NCI-H1105 (cell line): ENCODE data around the gene MED27.
A peak's percentile ranks its signal among the peaks of the same experiment; 100 is the strongest.

Source experiments
- DNase-seq: peaks from one replicate; lab custom pipeline; 2025; lab: John Stamatoyannopoulos, UW

Gene MED27, protein sequence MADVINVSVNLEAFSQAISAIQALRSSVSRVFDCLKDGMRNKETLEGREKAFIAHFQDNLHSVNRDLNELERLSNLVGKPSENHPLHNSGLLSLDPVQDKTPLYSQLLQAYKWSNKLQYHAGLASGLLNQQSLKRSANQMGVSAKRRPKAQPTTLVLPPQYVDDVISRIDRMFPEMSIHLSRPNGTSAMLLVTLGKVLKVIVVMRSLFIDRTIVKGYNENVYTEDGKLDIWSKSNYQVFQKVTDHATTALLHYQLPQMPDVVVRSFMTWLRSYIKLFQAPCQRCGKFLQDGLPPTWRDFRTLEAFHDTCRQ

DNA sequence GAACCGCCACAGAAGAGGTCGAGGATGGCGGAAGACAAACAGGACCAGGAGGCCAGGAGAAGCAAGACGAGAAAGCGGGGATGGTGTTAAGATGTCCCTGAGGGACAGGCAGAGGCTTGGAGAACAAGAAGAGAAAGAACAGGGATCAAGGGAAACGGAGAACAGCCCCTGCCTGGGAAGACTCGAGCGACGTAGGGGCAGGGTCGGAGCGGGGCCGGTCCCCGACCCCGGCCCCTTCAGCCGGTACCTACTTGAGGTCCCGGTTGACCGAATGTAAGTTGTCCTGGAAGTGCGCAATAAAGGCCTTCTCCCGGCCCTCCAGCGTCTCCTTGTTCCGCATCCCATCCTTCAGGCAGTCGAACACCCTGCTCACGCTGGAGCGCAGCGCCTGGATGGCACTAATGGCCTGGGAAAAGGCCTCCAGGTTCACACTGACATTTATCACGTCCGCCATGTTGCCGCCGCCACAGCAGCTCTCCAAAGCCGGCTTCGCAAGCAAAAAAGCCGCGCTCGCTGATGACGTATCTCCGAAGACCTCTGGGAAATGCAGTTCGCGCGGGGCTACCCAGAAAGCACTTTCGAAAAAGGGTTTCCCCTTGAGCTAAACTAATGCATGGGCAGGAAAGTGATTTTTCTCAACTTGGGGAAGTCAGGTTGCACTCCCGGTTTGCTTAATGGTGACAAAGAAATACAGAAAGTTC, at the start of gene MED27:
MED27 (minus strand) TSS at position 477 of the 701 bp plus-strand sequence; CDS start at position 454, 23 bp downstream.
- peak; percentile 91 for DNase-seq

DNA sequence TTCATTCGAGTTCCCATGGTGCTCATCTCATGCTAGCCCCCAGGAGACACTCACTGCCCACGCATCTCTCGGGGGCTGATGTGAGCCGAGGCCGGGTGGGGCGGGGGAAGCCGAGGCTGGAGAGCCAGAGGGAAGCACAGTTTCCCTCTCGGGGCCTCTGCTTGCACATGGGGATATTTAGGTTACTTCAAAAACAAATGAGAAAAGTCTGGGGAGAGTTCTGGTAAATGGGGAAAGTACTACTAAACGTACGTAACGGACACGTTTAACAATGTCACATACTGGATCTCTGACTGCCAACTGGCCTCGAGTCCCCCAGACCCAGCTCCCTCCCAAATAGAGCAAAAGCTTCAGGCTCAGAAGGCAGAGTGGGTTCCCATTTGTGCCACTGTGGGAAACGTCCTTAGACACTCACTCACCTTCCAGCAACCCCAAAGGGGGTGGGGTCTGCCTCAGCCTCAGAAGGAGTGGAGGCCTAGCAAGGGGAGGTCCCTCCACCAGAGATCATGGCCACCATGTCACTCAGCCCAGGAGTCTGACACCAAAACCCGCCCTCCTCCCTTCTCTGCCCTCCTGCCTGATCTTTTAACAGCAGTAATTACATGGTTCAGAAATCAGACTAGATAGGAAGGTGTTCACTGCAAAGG, 48.3 kb upstream of the MED27 start:
- no peak for DNase-seq

- no peak for DNase-seq
Observed at GRCh38 chr9:132126680-132127236, 47.1 kb upstream of the MED27 start.

DNA sequence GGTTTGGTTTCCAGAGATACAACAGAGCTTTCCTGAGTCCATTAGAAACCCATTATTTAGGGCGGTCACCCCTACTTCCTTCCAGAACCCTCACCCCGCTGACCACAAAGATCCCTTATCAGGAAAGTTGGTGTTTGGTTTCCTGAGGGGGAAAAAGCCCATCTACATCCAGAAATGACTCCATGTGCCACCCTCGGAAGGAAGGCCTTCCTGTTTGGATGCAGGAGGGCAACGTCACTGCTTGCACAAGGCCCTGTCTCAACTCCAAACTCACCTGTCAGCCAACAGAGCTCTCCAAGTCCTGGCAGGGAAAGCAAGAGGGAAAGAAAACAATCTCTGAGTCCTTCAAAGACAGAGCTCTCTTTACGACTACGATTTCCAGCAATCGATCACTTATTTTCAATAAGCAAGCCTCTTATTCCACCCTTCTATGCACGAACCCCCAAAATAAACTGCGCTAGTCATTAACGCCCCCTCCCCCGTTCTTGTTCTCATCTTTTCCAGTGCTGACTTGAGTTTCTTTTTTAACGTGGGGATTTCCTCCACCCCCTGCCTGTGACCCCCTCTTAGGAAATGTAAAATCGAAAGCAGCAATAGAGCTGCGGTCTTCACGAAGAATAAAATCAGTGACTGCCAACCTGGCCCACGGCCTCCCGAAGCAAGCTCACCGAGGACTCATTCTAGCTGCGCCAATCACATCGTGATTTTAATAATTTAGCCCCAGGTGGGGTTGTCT, 46.4 kb upstream of the MED27 start:
- no peak for DNase-seq

GRCh38 chr9:132125361-132125760, 45.7 kb upstream of the MED27 start:
- DNase-seq: no peak

DNA sequence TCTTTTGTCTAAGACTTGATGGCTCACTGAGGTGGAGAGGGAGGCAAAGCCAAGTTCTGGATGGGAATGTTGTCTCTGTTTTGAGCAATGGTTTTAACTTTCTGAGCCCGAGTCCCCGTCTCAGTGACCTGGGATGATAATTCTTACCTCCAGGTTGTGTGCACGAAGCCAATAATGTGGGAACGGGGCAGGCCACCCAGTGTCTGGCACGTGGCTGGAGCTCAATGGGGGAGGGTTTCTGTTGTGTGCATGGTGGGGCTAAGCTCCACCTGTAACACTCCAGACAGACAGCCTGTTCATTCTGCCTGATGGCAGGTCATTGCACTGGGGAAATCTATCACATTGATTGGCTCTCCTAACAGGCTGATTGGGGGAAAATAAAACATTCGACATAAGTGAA, 45.1 kb upstream of the MED27 start:
- no peak for DNase-seq

DNA sequence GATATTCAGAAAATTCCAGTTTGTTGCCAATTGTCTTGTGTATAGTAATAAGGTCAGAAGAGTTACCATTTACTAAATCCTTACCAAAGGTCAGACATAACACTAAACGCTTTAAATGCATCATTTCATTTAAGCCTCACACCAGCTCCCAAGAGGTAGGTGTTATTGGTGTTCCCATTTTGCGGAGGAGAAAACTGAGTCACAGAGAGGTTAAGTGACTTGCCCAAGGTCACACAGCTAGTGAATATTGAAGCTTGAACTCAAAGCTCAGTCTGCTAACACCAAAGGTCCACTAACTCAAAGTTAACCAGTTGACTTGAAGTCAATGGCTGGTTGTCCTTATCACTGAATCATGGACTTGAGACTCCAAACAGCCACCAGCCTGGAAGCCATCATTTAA, 41.4 kb upstream of the MED27 start:
- no peak for DNase-seq

DNA sequence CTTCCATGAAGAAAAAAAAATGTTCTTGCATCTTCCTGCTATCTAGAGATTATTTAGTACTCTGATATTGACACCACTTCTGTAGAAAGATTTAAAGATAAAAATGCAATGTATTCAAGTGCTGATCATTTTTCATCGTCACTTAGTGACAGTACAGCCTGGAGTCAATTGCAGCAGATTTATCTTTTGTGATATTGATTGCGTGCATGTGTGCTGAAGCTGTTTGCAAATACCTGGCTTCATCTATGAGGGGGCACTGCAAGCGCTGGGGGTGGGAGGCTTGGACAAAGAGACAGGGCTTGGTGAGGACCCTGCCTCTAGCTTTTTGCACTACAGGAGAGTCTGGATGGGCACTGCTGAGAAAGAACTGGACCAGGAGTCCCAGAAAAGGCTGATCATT, 38.0 kb upstream of the MED27 start:
- DNase-seq: no peak

- peak; percentile 68 for DNase-seq
Observed at GRCh38 chr9:132116583-132116982, 36.9 kb upstream of the MED27 start.

DNA sequence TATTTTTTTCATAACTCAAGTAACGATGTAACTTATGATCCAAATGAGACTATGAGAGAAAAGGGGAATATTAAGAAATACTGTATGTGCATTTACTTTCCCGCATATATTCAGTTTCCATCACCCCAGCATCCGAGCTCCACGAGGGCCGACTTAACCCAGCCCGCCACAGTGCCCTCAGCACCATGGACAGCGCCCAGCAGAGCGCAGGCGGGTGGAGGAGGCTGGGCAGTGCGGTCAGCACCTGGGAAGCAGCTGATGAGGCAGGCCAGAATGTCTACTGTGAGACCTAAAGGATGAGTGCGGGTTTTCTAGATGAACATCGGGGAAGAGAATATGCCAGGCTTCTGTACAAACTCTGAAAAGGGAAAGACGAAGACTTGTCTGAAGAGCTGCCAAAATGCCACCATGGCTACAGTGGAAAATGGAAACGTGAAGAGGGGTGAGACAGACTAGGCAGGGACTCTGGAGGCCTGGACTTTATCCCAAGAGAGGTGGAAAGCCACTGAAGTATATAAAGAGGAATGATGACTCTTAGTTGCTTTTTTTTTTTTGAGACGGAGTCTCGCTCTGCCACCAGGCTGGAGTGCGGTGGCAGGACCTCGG, 34.5 kb upstream of the MED27 start:
- no peak for DNase-seq

- no peak for DNase-seq
Observed at GRCh38 chr9:132109291-132109690, 29.6 kb upstream of the MED27 start.

DNA sequence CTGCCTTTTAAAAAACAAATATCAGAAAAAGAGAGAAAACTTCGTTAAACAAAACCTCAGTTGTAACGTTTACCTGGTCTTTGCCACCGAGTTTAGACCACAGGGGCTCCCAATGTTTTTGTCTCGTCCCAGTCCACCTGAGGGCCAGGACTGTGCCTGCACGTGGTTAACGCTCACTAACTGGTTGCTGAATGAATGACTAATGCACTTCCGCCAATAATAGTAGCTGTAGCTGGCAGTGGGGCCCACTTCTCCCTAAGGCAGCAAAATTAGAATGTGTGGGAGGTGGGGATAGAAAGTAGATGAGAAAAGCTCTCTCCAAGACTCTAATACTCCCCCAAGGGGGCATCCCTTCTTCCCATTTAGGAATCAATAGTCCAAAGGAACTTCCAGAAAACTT, 29.1 kb upstream of the MED27 start:
- no peak for DNase-seq

- no peak for DNase-seq
Observed at GRCh38 chr9:132099741-132100407, 20.2 kb upstream of the MED27 start.

GRCh38 chr9:132099167-132099566, 19.5 kb upstream of the MED27 start:
- no peak for DNase-seq

DNA sequence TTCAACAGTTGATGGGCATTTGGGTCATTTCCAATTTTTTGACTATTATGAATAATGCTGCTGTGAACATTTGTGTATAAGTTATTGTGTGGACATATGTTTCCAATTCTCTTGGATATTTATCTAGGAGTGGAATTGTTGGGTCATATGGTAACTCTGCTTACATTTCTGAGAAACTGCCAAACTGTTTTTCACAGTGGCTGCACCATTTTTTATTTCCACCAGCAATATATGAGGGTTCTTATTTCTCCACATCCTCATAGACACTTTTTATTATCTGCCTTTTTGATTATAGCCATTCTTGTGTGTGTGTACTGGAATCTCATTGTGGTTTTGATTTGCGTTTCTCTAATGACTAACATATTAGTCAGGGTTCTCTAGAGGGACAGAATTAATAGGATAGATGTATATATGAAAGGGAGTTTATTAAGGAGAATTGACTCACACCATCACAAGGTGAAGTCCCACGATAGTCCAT, 14.7 kb upstream of the MED27 start:
- DNase-seq: no peak

DNA sequence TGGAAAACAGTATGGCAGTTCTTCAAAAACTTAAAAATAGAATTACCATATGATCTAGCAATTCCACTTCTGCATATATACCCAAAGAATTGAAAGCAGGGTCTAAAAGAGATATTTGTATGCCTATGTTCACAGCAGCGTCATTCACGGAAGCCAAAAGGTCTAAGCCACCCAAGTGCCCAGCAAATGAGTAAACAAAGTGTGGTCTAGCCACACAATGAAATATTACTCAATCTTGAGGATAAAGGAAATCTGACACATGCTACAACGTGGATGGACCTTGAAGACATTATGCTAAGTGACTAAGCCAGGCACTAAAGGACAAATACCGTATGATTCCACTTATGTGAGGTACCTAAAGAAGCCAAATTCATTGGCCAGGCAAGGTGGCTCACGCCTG, 11.1 kb upstream of the MED27 start:
- DNase-seq: no peak

DNA sequence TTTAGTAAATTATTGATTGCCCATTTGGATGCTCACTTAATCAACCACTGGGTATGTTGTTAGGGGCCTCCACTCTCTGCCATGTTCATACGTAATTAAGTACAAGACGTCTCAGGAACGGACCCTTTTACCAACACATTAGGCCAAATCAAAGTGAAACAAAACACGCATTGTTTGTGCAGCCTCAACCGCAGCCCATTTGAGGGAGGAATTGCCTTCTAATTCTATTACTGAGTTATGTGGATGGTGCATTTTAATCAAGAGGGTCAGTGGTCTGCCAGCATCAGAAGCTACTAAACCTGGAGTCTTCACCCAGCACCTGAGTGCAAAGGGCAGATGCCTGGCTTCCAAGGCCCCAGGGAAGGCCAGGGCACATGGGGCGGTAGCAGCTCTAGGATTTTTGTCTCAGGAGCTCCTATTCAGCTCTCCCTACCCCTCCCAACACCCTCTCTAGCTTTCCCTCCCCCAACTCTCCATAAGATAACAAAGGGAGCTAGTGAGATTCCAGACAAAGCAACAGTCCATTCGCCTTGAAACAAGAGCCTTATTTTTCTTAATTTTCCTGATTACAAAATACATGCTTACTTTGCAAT, 7.9 kb upstream of the MED27 start:
- no peak for DNase-seq

- DNase-seq: no peak
Observed at GRCh38 chr9:132082188-132082587, 2.5 kb upstream of the MED27 start.

- DNase-seq: no peak
Observed at GRCh38 chr9:132078699-132079356, 839 bp downstream of the MED27 start.
